Peyer's patch (tissue), 4 donors: ENCODE measurements around the gene CPNE7.

ENCODE experiments used
- POLR2A ChIP-seq, 2 donors: fragments of 450-650 bp; IDR thresholded peaks; one replicate each; pipeline ENCODE4 v1.5.1; 2017; ENCODE audit warnings: antibody characterized with exemption in 2 of 2, mild to moderate bottlenecking in 2 of 2, moderate library complexity in 2 of 2
- TF ChIP-seq, protein P1 (sequence below), 6 experiments: fragments of 450-650 bp in 4 of 6; fragments of 200-600 bp in 2 of 6; sonication (generic) in 1 of 6; IDR thresholded peaks; one replicate each; pipeline ENCODE4 v1.5.1; 2017 to 2019; ENCODE audit warnings: antibody characterized with exemption in 6 of 6, mild to moderate bottlenecking in 3 of 6, moderate library complexity in 1 of 6

- TF ChIP-seq, protein P1, sequence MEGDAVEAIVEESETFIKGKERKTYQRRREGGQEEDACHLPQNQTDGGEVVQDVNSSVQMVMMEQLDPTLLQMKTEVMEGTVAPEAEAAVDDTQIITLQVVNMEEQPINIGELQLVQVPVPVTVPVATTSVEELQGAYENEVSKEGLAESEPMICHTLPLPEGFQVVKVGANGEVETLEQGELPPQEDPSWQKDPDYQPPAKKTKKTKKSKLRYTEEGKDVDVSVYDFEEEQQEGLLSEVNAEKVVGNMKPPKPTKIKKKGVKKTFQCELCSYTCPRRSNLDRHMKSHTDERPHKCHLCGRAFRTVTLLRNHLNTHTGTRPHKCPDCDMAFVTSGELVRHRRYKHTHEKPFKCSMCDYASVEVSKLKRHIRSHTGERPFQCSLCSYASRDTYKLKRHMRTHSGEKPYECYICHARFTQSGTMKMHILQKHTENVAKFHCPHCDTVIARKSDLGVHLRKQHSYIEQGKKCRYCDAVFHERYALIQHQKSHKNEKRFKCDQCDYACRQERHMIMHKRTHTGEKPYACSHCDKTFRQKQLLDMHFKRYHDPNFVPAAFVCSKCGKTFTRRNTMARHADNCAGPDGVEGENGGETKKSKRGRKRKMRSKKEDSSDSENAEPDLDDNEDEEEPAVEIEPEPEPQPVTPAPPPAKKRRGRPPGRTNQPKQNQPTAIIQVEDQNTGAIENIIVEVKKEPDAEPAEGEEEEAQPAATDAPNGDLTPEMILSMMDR (IDR thresholded peaks at IDR 0.05), result no peak
- TF ChIP-seq POLR2A (IDR thresholded peaks at IDR 0.05), result no peak
Measured at GRCh38 chr16:89563639-89564392, 11.7 kb upstream of the CPNE7 start.
